Measurements from ENCODE around the gene ALKBH3. TPM values are rescaled to one million over a fixed set of nuclear protein-coding genes. Genes with fewer than 3 reads are reported as not detected.

The ALKBH3 gene
- total RNA-seq, 2 donors from 2014 or later = 29.3 to 30.0 TPM

- Histone ChIP-seq H3K36me3 (replicated peaks in 1 of 2; ENCODE audit: insufficient read depth in 1 of 2, low read depth in 2 of 2) (peaks cover 4 to 7% of the 10 kb centered on the region in 2 donors), H3K4me1 (no peaks in the 10 kb centered on the region), H3K4me3 (no peak overlapping the region), H3K27ac (peak overlapping the region in 1 of 4 donors; percentile 14), H3K27me3 (no peaks in the 10 kb centered on the region), H3K9me3 (no peaks in the 10 kb centered on the region)
- DNase-seq (peak in 1 of 4 donors; percentile 30), ATAC-seq (peak; percentile 49)
- 73 to 87% methylated on average over 8 of the region's 8 CpGs for WGBS, 2 donors
- no peak for TF ChIP-seq POLR2A (IDR thresholded peaks at IDR 0.05)
- TF ChIP-seq CTCF (IDR thresholded peaks at IDR 0.05) = no peak
- intact Hi-C loops (cut with DNase I) = no loop called here
Observed at GRCh38 chr11:43923406-43924111, 42.9 kb downstream of the ALKBH3 start.

GRCh38 chr11:43924112-43924855 lies 43.7 kb downstream of the ALKBH3 start:
- intact Hi-C loops (cut with DNase I) = no loop called here
- Histone ChIP-seq H3K27ac (peak overlapping the region in 1 of 4 donors; percentile 14), H3K27me3 (no peaks in the 10 kb centered on the region), H3K4me3 (no peak overlapping the region), H3K36me3 (replicated peaks in 1 of 2; ENCODE audit: insufficient read depth in 1 of 2, low read depth in 2 of 2) (peaks cover 2 to 4% of the 10 kb centered on the region in 2 donors), H3K9me3 (no peaks in the 10 kb centered on the region), H3K4me1 (no peaks in the 10 kb centered on the region)
- DNase-seq (no peak), ATAC-seq (no peak)
- WGBS, 2 donors = 94 to 97% methylated on average over 14 to 25 of the region's 27 CpGs
- TF ChIP-seq CTCF (IDR thresholded peaks at IDR 0.05) = no peak
- TF ChIP-seq POLR2A (IDR thresholded peaks at IDR 0.05) = no peak

GRCh38 chr11:43925063-43925931 lies 44.7 kb downstream of the ALKBH3 start:
- Histone ChIP-seq H3K9me3 (no peaks in the 10 kb centered on the region), H3K27me3 (no peaks in the 10 kb centered on the region), H3K4me3 (no peak overlapping the region), H3K27ac (no peak overlapping the region), H3K36me3 (replicated peaks in 1 of 2; ENCODE audit: insufficient read depth in 1 of 2, low read depth in 2 of 2) (peaks cover 0 to 2% of the 10 kb centered on the region in 2 donors), H3K4me1 (no peaks in the 10 kb centered on the region)
- WGBS, 2 donors = 56 to 63% methylated on average over 7 to 14 of the region's 14 CpGs
- ATAC-seq (no peak), DNase-seq (peak in 3 of 4 donors; percentile 45 to 50 (median 46))
- TF ChIP-seq CTCF (IDR thresholded peaks at IDR 0.05) (no peak), POLR2A (IDR thresholded peaks at IDR 0.05) (no peak)
- intact Hi-C loops (cut with DNase I) = no loop called here

- WGBS, 2 donors = 67 to 75% methylated on average over 10 to 12 of the region's 12 CpGs
Observed at GRCh38 chr11:43925932-43926505, 45.4 kb downstream of the ALKBH3 start.

More at GRCh38 chr11:43925932-43926505, 45.4 kb downstream of the ALKBH3 start:
- TF ChIP-seq CTCF (IDR thresholded peaks at IDR 0.05) (no peak), POLR2A (IDR thresholded peaks at IDR 0.05) (no peak)
- intact Hi-C loops (cut with DNase I) = no loop called here
- H3K36me3 ChIP-seq (replicated peaks in 1 of 2; ENCODE audit: insufficient read depth in 1 of 2, low read depth in 2 of 2) = peaks cover 0 to 2% of the 10 kb centered on the region in 2 donors
- no peak for ATAC-seq
- H3K27me3 ChIP-seq = no peaks in the 10 kb centered on the region
- no peak overlapping the region for H3K4me3 ChIP-seq
- DNase-seq = no peak
- H3K4me1 ChIP-seq = no peaks in the 10 kb centered on the region
- no peak overlapping the region for H3K27ac ChIP-seq
- H3K9me3 ChIP-seq = no peaks in the 10 kb centered on the region
